Astrocyte of the cerebellum (primary cell): Measurements from ENCODE around the gene TTC28.

Source experiments
- DNase-seq: peaks from one replicate; pipeline ENCODE4 v3.0.0-alpha.2; 2011; ENCODE audit warnings: low read depth
- H3K4me3 ChIP-seq: 2 replicates; pipeline ENCODE4 v1.5.1; 2011; ENCODE audit warnings: mild to moderate bottlenecking, low read depth, low read length, moderate library complexity
- in situ Hi-C: cut with HindIII; loops from 2 replicates; pipeline ENCODE4 v1.10.0; 2017; ENCODE audit warnings: low sequenced_read_pairs
- TF ChIP-seq, protein P1 (sequence below): IDR thresholded peaks from 2 replicates; pipeline ENCODE4 v1.5.1; 2012; ENCODE audit warnings: low read length, low read depth, moderate library complexity, mild to moderate bottlenecking; ENCODE audit errors: missing control alignments

TTC28 gene

DNA sequence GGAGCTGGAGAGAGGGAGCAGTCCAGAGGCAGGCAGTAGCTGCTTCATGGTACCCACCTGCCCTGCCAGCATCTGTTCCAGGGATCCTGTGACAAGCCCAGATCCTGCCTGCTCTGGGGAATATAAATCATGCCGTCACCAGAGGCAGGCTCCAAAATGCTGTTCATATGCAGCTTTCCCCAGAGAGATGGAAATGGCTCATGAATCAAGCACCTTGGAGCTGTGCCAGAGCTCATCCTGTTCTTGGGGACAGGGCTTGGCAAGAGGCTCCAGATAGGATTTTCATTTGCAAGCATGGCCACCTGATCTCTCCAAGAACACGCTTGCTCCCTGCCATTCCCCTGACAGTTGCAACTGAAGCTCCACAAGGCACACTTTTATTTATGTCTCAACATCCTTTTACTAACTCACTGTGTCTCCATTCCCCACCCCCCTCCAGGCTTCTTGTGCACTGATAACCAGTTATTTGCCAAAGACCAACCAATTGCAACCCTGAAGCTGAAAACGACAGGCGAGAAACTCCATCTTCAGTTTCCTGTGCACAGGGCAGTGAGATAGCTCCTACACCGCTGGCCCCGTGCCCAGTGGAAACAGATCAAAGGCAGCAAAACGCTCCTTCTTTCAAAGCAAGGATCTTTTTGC lies 644.8 kb downstream of the TTC28 start:
- H3K4me3 ChIP-seq: no peak overlapping the region
- in situ Hi-C loops: no loop called here
- DNase-seq: no peak
- TF ChIP-seq, protein P1, sequence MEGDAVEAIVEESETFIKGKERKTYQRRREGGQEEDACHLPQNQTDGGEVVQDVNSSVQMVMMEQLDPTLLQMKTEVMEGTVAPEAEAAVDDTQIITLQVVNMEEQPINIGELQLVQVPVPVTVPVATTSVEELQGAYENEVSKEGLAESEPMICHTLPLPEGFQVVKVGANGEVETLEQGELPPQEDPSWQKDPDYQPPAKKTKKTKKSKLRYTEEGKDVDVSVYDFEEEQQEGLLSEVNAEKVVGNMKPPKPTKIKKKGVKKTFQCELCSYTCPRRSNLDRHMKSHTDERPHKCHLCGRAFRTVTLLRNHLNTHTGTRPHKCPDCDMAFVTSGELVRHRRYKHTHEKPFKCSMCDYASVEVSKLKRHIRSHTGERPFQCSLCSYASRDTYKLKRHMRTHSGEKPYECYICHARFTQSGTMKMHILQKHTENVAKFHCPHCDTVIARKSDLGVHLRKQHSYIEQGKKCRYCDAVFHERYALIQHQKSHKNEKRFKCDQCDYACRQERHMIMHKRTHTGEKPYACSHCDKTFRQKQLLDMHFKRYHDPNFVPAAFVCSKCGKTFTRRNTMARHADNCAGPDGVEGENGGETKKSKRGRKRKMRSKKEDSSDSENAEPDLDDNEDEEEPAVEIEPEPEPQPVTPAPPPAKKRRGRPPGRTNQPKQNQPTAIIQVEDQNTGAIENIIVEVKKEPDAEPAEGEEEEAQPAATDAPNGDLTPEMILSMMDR: no peak

DNA sequence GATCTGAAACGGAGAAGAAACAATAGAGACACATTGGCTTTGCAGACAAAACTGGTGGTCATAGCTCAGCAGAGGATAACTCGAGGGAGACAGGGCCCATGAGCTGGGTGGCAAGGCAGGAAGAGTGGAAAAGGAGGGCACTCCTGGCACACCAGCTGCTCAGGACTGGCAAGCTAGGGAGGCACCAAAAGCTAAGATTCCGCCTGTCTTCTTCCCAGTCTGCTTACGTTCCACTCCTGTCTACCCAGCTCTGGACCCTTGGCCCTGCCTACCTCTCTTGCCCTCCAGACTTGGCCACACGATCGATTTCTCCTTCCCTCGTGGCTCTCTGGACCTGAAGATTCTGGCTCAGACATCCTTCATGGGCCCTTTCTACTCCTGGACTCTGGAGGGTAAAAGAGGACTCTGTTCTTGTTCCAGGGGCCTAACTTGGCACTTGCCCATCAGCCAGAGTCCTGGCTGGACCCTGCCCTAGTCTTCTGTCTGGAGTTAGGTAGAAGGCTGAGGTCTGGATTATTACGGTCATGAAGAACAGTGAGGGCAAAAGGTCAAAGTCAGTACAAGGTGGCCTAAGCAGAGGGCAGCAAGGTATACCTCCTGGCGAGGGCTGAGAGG lies 645.4 kb downstream of the TTC28 start:
- no peak for DNase-seq
- H3K4me3 ChIP-seq: no peak overlapping the region
- in situ Hi-C loops: no loop called here
- TF ChIP-seq, protein P1: no peak

DNA sequence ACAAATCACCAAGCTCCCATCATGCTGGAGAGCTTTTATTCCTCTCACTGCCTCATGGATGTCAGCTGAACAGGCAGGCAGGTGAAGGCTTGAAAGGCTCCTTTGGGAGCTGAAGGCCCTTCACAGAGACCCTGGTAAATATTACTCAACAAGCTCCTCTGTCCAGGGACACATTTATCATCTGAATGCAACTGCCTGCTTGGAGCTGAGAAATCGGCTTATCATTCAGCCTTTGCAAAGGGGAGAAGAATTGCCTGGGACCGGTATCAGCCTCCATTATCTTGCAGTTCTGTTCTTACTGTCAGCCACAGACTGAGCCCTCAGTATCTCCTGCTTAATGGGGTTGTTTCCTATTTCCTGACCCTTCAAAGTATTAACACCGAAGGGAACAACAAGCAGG lies 646.8 kb downstream of the TTC28 start:
- no peak for DNase-seq
- no peak overlapping the region for H3K4me3 ChIP-seq
- TF ChIP-seq, protein P1: no peak
- in situ Hi-C loops: no loop called here

DNA sequence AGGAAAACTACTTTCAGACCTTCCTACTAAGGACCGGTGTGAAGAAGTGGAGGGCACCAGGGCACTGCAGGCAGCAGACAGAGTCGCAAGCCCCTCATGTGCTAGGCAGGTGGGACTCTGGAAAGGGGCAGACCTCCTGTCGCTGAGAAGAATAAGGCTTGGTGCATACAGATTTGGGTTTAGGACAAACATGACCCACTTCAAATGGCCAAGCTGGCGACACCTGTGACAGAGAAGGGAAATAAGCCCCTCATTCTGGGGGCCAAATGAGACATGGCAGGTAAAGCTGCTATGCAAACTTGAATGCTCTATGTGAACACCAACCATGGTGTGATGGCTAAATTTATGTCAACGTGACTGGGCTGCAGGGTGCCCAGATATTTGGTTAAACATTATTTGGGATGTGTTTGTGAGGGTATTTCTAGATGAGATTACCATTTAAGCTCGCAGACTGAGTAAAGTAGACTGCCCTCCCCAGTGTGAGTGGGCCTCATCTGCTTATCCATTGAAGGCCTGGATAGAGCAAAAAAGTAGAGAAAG lies 648.2 kb downstream of the TTC28 start:
- DNase-seq: no peak
- TF ChIP-seq, protein P1: no peak
- H3K4me3 ChIP-seq: no peak overlapping the region
- in situ Hi-C loops: no loop called here

DNA sequence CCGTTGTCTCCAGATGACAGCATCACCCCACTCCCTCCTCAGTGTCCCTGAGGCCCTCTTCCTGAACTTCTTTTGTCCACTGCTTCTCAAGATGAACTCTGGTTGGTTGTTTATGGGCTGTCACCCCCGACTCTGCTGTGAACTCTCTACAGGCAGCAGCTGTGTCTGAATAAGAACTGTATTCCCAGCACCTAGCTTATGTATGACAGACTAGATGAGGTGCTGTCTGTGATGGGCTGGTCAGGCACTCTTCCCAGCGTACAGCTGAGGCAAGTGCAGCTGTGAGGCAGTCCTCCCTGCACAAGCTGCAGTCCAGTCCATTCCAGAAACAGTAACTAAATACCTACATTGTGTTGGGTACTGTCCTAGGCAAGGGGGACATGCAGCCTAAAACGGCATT lies 649.2 kb downstream of the TTC28 start:
- in situ Hi-C loops: no loop called here
- TF ChIP-seq, protein P1: no peak
- H3K4me3 ChIP-seq: no peak overlapping the region
- no peak for DNase-seq

DNA sequence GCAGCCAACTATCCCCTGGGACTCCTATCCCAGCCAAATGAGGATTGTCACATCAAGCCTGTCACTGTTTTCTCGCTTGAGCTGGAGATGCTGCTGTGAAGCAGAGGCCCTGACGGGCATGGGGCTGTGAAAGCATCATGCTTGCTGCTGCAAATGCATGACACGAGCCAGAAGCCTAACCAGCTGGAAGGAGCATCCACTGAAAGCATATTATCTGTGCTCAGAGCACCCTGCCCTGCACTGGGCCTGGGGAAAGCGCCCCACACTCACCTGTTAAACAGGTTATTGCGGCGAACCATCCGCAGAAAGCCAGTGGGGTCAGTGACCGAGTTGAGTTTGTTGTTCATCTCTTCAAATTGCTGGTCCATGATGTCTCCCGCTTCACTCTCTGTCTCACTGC lies 649.7 kb downstream of the TTC28 start:
- H3K4me3 ChIP-seq: no peak overlapping the region
- DNase-seq: no peak
- TF ChIP-seq, protein P1: no peak
- in situ Hi-C loops: no loop called here
